Measurements from ENCODE around the gene MUC20. TPM values are rescaled to one million over a fixed set of nuclear protein-coding genes. Genes with fewer than 3 reads are reported as not detected.

The MUC20 gene
- total RNA-seq, 2 experiments from 2014 or later: 0.85 to 1.9 TPM

DNA sequence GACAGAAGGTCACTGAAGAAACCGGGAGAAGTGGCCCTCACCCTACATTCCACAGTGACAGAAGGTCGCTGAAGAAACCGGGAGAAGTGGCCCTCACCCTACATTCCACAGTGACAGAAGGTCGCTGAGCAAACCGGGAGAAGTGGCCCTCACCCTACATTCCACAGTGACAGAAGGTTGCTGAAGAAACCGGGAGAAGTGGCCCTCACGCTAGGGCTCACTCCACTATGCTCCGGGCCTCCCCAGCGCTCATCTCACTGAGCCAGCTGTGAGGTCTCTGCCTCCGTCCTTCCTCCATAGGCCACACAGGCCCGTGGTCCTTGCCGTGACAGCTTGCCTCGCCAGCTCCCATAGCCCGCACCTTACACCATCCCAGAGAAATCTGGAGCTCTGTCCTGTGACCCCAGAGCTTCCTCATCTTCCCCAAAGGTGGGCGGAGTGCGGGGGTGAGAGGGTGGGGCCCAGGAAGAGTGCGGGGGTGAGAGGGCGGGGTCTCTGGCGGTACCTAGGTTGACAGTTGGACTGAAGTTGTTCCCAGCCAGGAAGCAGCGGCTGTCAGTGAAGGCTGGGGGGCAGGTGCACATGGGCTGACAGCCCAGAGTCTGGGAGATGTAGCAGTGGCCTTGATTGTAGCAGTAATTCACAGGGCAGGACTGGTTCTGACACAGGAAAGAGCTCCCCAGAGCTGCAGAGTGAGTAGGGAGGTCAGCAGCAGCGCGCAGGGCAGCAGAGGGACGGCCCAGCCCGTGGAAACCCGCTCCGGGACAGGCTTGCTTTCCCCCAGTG lies 32.0 kb downstream of the MUC20 start:
- ATAC-seq (no peak), DNase-seq (no peak)
- Mint-ChIP-seq H3K4me3 (no peak overlapping the region), H3K9me3 (ENCODE audit: low read depth) (no peaks in the 10 kb centered on the region), H3K27ac (peak overlapping the region; percentile 27), H3K4me1 (peaks cover 25% of the 10 kb centered on the region), H3K27me3 (peaks cover 19% of the 10 kb centered on the region), H3K36me3 (no peaks in the 10 kb centered on the region)
- CTCF ChIA-PET: interaction anchor here (2.1 kb wide), 1 partner anchor 97 kb away, joined by 5 read pairs; no protein-coding TSS in a partner anchor

GRCh38 chr3:195753581-195753980 lies 32.8 kb downstream of the MUC20 start:
- no peak overlapping the region for H3K4me3 Mint-ChIP-seq
- CTCF ChIA-PET: interaction anchor here (2.1 kb wide), 1 partner anchor 96 kb away, joined by 5 read pairs; no protein-coding TSS in a partner anchor
- H3K4me1 Mint-ChIP-seq: peaks cover 22% of the 10 kb centered on the region
- H3K9me3 Mint-ChIP-seq (ENCODE audit: low read depth): no peaks in the 10 kb centered on the region
- H3K36me3 Mint-ChIP-seq: no peaks in the 10 kb centered on the region
- peaks cover 22% of the 10 kb centered on the region for H3K27me3 Mint-ChIP-seq
- ATAC-seq (no peak), DNase-seq (no peak)
- H3K27ac Mint-ChIP-seq: no peak overlapping the region

DNA sequence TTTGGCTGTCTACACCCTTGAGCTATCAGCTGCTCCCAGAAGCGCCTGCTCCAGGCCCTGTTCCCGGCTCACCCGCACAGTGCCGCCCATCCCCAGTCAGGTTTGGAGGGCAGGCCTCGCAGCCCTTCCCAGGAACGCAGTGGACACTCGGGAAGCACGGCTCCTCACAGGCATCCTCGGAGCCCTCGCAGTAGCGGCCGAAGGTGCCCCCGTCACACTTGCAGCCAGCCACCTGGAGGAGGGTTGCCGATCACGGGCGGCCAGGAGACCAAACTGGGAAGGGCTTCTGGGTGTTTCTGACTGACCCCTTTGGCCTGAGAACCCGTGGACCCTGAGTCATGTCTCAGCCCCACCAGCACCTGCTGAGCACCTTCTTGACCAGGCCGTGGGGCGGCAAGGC lies 33.4 kb downstream of the MUC20 start:
- Mint-ChIP-seq H3K27me3 (peaks cover 22% of the 10 kb centered on the region), H3K4me1 (peaks cover 17% of the 10 kb centered on the region), H3K9me3 (ENCODE audit: low read depth) (no peaks in the 10 kb centered on the region), H3K4me3 (no peak overlapping the region), H3K36me3 (no peaks in the 10 kb centered on the region), H3K27ac (no peak overlapping the region)
- ATAC-seq (no peak), DNase-seq (no peak)
- CTCF ChIA-PET: interaction anchor here (2.1 kb wide), 1 partner anchor 96 kb away, joined by 5 read pairs; no protein-coding TSS in a partner anchor

DNA sequence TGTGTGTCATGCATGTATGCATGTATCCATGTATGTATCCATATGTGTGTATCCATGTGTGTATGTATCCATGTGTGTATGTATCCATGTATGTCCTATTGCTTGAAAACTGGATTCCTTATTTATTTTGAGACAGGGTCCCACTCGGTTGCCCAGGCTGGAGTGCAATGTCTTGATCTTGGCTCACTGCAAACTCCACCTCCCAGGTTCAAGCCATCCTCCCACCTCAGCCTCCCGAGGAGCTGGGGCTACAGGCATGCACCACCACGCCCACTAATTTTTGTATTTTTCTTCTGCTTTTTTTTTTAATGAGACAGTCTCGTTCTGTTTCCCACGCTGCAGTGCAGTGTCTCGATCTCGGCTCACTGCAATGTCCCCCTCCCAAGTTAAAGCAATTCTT lies 34.1 kb downstream of the MUC20 start:
- no peak for DNase-seq
- Mint-ChIP-seq H3K27ac (no peak overlapping the region), H3K4me3 (no peak overlapping the region), H3K27me3 (peaks cover 30% of the 10 kb centered on the region), H3K9me3 (ENCODE audit: low read depth) (no peaks in the 10 kb centered on the region), H3K36me3 (no peaks in the 10 kb centered on the region), H3K4me1 (peaks cover 17% of the 10 kb centered on the region)
- CTCF ChIA-PET: interaction anchor here (1.2 kb wide), 1 partner anchor 95 kb away, joined by 4 read pairs; no protein-coding TSS in a partner anchor
- ATAC-seq: no peak

DNA sequence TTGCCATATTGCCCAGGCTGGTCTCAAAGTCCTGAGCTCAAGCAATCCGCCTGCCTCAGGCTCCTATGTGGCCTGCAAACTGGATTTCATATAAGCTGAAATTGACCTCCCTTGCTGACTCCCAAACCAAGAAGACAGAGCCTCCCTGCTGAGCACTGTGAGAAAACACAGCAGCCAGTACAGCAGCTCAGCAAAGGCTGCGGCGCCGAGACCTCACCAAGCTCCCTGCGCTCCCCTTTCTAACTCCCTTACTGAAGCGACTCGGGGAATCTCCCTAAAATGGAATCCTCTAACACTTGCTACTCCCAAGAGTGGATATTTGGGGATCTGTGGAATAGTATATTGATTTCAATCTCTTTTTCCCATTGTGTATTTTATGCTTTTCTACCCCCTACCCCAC lies 34.6 kb downstream of the MUC20 start:
- peaks cover 35% of the 10 kb centered on the region for H3K27me3 Mint-ChIP-seq
- no peaks in the 10 kb centered on the region for H3K36me3 Mint-ChIP-seq
- ATAC-seq: no peak
- H3K4me1 Mint-ChIP-seq: peaks cover 17% of the 10 kb centered on the region
- no peaks in the 10 kb centered on the region for H3K9me3 Mint-ChIP-seq (ENCODE audit: low read depth)
- H3K27ac Mint-ChIP-seq: no peak overlapping the region
- no peak overlapping the region for H3K4me3 Mint-ChIP-seq
- CTCF ChIA-PET: interaction anchor here (1.2 kb wide), 1 partner anchor 95 kb away, joined by 4 read pairs; no protein-coding TSS in a partner anchor
- DNase-seq: no peak

DNA sequence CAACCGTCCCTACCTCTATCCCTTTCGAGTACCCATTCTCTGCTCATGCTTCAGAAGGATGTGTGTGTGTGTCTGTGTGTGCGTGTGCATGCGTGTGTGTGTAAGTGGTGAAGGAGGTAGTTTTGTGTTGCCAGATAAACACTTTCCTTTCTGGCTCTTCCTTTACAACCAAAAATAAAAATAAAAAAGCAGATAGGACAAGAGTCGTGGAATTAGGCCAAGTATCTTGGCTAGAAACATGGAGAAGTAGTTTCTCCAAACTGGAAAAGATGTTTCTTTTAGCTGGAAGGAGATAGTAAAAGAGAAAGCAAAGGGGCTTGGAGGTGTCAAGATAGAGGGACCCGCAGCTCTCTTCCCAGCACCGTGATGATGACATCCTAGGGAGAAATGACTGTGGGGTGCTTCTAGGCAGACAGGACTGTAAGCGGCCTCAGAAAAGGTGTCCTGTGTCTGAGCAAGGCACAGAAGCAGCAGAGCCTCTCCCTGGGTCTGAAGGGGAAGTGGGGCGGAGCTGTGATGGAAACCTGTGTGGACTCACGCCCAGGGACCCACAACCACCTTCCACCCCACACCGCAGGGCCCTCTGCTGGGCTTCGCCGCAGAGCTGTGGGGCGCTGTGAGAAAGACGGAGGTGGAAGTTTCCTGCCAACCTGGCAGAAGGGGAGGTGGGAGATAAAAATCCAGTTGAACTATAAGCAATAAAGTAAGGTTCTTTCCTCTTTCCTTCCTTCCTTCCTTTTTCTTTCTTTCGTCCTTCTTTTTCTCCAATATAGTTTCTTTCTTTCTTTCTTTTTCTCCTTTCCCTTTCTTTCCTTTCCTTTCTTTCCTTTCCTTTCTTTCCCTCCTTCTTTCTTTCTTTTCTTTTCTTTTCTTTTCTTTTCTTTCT lies 35.3 kb downstream of the MUC20 start:
- H3K27ac Mint-ChIP-seq: no peak overlapping the region

GRCh38 chr3:195757438-195757770 lies 36.6 kb downstream of the MUC20 start:
- DNase-seq: no peak
- H3K27me3 Mint-ChIP-seq: peaks cover 47% of the 10 kb centered on the region
- H3K27ac Mint-ChIP-seq: no peak overlapping the region
- no peaks in the 10 kb centered on the region for H3K36me3 Mint-ChIP-seq
- no peak overlapping the region for H3K4me3 Mint-ChIP-seq
- H3K9me3 Mint-ChIP-seq (ENCODE audit: low read depth): no peaks in the 10 kb centered on the region
- ATAC-seq: no peak
- H3K4me1 Mint-ChIP-seq: peaks cover 20% of the 10 kb centered on the region
- CTCF ChIA-PET: no interaction called here

More for the DNA sequence above, 35.3 kb downstream of the MUC20 start:
- Mint-ChIP-seq H3K4me1 (peaks cover 17% of the 10 kb centered on the region), H3K27me3 (peaks cover 41% of the 10 kb centered on the region), H3K4me3 (no peak overlapping the region), H3K36me3 (no peaks in the 10 kb centered on the region), H3K9me3 (ENCODE audit: low read depth) (no peaks in the 10 kb centered on the region)
- CTCF ChIA-PET: interaction anchor here (1.1 to 1.4 kb wide), 3 partner anchors 47 to 94 kb away, joined by 3 to 4 read pairs (median 4); no protein-coding TSS in a partner anchor
- DNase-seq (peak; percentile 69), ATAC-seq (peak; percentile 80)

GRCh38 chr3:195757827-195758226 lies 37.0 kb downstream of the MUC20 start:
- CTCF ChIA-PET: no interaction called here
- H3K27me3 Mint-ChIP-seq: peaks cover 47% of the 10 kb centered on the region
- H3K9me3 Mint-ChIP-seq (ENCODE audit: low read depth): no peaks in the 10 kb centered on the region
- ATAC-seq (no peak), DNase-seq (no peak)
- H3K27ac Mint-ChIP-seq: no peak overlapping the region
- H3K4me3 Mint-ChIP-seq: no peak overlapping the region
- H3K4me1 Mint-ChIP-seq: peaks cover 20% of the 10 kb centered on the region
- H3K36me3 Mint-ChIP-seq: no peaks in the 10 kb centered on the region

- no peaks in the 10 kb centered on the region for H3K9me3 Mint-ChIP-seq (ENCODE audit: low read depth)
- ATAC-seq: no peak
- no peak for DNase-seq
- no peak overlapping the region for H3K4me3 Mint-ChIP-seq
- CTCF ChIA-PET: no interaction called here
- H3K36me3 Mint-ChIP-seq: no peaks in the 10 kb centered on the region
- H3K27me3 Mint-ChIP-seq: peaks cover 51% of the 10 kb centered on the region
- H3K27ac Mint-ChIP-seq: no peak overlapping the region
- peaks cover 14% of the 10 kb centered on the region for H3K4me1 Mint-ChIP-seq
Observed at GRCh38 chr3:195758721-195759353, 38.1 kb downstream of the MUC20 start.

- H3K9me3 Mint-ChIP-seq (ENCODE audit: low read depth): no peaks in the 10 kb centered on the region
- no peaks in the 10 kb centered on the region for H3K36me3 Mint-ChIP-seq
- DNase-seq (no peak), ATAC-seq (no peak)
- no peak overlapping the region for H3K27ac Mint-ChIP-seq
- H3K4me3 Mint-ChIP-seq: no peak overlapping the region
- H3K4me1 Mint-ChIP-seq: peaks cover 14% of the 10 kb centered on the region
- CTCF ChIA-PET: no interaction called here
- H3K27me3 Mint-ChIP-seq: peaks cover 51% of the 10 kb centered on the region
Observed at GRCh38 chr3:195760345-195761122, 39.8 kb downstream of the MUC20 start.

DNA sequence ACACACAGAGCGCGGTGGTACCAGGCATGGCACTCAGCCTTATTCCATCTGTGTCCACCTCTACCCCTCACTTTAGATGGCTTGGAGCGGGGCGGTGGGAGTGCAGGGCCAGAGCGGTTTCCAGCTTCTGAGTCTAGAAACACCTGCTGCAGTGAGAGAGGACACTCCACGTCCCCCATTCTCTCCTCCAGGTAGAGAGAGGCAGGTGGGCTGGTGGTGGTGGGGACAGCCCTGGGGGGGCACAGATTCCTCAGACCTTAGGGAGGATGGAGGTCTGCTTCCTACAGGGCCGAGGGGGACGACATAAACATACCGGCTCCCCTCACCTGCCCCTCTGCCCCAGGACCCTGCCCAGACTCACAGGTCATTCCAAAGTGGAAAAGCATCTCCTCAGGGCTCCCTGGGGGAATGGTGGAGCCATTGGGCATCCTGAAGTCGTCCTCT lies 40.4 kb downstream of the MUC20 start:
- CTCF ChIA-PET: no interaction called here
- DNase-seq: no peak

DNA sequence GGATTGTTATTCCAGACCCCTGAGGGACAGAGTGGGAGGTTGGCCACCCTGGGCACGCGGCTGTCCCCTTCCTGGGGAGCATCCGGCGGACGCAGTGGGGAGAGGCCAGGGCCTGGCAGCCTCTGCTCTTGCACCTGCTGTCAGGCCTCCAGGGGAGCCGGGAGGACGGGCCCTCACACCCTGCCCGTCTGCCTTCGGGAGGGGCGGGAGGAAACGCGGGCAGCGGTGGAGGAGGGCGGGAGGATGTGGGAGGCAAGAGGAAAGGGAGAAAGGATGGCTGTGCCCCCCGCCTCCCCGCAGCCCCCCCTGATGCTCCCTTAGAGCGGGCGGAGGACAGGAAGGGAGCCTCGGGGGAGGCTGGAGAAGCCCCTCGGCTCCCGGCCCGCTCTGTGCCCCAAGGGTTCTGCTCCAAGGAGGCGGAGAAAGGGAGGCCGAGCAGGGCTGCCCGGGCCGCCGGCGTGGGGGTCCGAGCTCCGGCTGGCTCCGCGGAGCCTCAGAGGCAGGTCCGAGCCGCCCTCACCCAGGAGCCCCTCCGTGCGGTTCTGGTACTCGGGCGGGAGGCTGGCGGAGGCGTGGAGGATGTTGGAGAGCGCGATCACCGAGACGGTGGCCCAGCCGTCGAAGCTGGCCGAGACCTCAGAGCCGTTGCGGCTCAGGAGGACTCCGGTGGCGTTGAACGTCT lies 40.9 kb downstream of the MUC20 start:
- H3K27ac Mint-ChIP-seq: no peak overlapping the region
- no peak overlapping the region for H3K4me3 Mint-ChIP-seq
- H3K9me3 Mint-ChIP-seq (ENCODE audit: low read depth): no peaks in the 10 kb centered on the region
- no peaks in the 10 kb centered on the region for H3K36me3 Mint-ChIP-seq
- peaks cover 7% of the 10 kb centered on the region for H3K4me1 Mint-ChIP-seq
- CTCF ChIA-PET: no interaction called here
- DNase-seq (no peak), ATAC-seq (no peak)
- H3K27me3 Mint-ChIP-seq: peaks cover 43% of the 10 kb centered on the region

More for the DNA sequence above, 40.4 kb downstream of the MUC20 start:
- Mint-ChIP-seq H3K27me3 (peaks cover 46% of the 10 kb centered on the region), H3K36me3 (no peaks in the 10 kb centered on the region), H3K27ac (no peak overlapping the region), H3K4me3 (no peak overlapping the region), H3K4me1 (peaks cover 9% of the 10 kb centered on the region), H3K9me3 (ENCODE audit: low read depth) (no peaks in the 10 kb centered on the region)
- ATAC-seq: no peak

All from activated CD8-positive, alpha-beta memory T cell treated with anti-CD3 and anti-CD28 coated beads, Interleukin-2, amount 10 ng/mL, durations not matched to agents 7 days and 5 days (primary cell).